ENCODE measurements around the gene NT5E.

GRCh38 chr6:85449818-85450759, at the start of gene NT5E:
- TF ChIP-seq EZH2 (IDR thresholded peaks at IDR 0.05) (peak; percentile 84), EZH2phosphoT487 (IDR thresholded peaks at IDR 0.05) (peak; percentile 93)
- TF ChIP-seq, protein P1, sequence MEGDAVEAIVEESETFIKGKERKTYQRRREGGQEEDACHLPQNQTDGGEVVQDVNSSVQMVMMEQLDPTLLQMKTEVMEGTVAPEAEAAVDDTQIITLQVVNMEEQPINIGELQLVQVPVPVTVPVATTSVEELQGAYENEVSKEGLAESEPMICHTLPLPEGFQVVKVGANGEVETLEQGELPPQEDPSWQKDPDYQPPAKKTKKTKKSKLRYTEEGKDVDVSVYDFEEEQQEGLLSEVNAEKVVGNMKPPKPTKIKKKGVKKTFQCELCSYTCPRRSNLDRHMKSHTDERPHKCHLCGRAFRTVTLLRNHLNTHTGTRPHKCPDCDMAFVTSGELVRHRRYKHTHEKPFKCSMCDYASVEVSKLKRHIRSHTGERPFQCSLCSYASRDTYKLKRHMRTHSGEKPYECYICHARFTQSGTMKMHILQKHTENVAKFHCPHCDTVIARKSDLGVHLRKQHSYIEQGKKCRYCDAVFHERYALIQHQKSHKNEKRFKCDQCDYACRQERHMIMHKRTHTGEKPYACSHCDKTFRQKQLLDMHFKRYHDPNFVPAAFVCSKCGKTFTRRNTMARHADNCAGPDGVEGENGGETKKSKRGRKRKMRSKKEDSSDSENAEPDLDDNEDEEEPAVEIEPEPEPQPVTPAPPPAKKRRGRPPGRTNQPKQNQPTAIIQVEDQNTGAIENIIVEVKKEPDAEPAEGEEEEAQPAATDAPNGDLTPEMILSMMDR (IDR thresholded peaks at IDR 0.05), result peak; percentile 19
